Thyroid gland (tissue), 4 donors: ENCODE results near the gene ZMYM1.

Experiments
- POLR2A ChIP-seq, 2 donors: fragments of 450-650 bp; IDR thresholded peaks; one replicate each; pipeline ENCODE4 v1.6.1; 2017; ENCODE audit warnings: antibody characterized with exemption in 2 of 2, mild to moderate bottlenecking in 2 of 2, moderate library complexity in 1 of 2
- TF ChIP-seq, protein P1 (sequence below), 6 experiments: fragments of 200-600 bp in 3 of 6; fragments of 450-650 bp in 3 of 6; sonication (generic) in 3 of 6; IDR thresholded peaks; one replicate each; pipeline ENCODE4 v1.5.1; 2016 to 2019; ENCODE audit warnings: antibody characterized with exemption in 6 of 6, mild to moderate bottlenecking in 2 of 6, inconsistent platforms in 1 of 6, moderate library complexity in 1 of 6

DNA sequence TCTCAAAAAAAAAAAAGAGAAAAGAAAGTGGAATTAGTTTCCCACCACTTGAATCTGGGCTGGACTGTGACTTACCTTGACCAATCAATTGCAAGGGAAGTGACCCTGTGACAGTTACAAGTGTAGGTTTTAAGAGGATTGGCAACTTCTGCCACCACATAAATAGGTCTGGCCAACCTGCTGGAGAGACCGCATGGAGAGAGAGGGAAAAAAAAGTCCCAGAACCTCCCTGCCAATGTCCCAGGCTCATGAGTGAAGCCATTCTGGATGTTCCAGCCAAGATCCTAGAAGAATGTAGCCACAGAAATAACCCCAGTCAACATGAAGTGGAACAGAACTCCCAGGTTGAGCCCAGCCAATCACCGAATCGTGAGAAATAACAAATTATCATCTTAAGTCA lies 35.7 kb upstream of the ZMYM1 start:
- TF ChIP-seq, protein P1, sequence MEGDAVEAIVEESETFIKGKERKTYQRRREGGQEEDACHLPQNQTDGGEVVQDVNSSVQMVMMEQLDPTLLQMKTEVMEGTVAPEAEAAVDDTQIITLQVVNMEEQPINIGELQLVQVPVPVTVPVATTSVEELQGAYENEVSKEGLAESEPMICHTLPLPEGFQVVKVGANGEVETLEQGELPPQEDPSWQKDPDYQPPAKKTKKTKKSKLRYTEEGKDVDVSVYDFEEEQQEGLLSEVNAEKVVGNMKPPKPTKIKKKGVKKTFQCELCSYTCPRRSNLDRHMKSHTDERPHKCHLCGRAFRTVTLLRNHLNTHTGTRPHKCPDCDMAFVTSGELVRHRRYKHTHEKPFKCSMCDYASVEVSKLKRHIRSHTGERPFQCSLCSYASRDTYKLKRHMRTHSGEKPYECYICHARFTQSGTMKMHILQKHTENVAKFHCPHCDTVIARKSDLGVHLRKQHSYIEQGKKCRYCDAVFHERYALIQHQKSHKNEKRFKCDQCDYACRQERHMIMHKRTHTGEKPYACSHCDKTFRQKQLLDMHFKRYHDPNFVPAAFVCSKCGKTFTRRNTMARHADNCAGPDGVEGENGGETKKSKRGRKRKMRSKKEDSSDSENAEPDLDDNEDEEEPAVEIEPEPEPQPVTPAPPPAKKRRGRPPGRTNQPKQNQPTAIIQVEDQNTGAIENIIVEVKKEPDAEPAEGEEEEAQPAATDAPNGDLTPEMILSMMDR (IDR thresholded peaks at IDR 0.05) = no peak
- TF ChIP-seq POLR2A (IDR thresholded peaks at IDR 0.05) = no peak
